Prostate gland (tissue), 2 donors: ENCODE results near the gene IFIT1.

Experiments
- CTCF ChIP-seq, 4 experiments: fragments of 200-600 bp in 2 of 4; fragments of 450-650 bp in 2 of 4; sonication (generic) in 2 of 4; IDR thresholded peaks; 1 replicate in 3 of 4; 2 replicates in 1 of 4; pipeline ENCODE4 v1.5.1; 2016 to 2019; ENCODE audit warnings: antibody characterized with exemption in 4 of 4, mild to moderate bottlenecking in 2 of 4, moderate library complexity in 2 of 4
- POLR2AphosphoS5 ChIP-seq: sonication (generic); formaldehyde crosslinking; IDR thresholded peaks from one replicate; pipeline ENCODE4 v1.6.1; 2017; ENCODE audit warnings: antibody characterized with exemption

GRCh38 chr10:89438525-89438924 is 46.1 kb downstream of the IFIT1 start:
- TF ChIP-seq POLR2AphosphoS5 (no peak), CTCF (IDR thresholded peaks at IDR 0.05) (no peak)
